ENCODE measurements around the gene ERG. TPM values are rescaled to one million over a fixed set of nuclear protein-coding genes. Genes with fewer than 3 reads are reported as not detected.

Gene ERG
- polyA plus RNA-seq, 1 of the 3 experiments (the other 2 are of a cell fraction), result not detected

GRCh38 chr21:38401191-38401926, 96.9 kb downstream of the ERG start (continued):
- TF ChIP-seq, protein P1, sequence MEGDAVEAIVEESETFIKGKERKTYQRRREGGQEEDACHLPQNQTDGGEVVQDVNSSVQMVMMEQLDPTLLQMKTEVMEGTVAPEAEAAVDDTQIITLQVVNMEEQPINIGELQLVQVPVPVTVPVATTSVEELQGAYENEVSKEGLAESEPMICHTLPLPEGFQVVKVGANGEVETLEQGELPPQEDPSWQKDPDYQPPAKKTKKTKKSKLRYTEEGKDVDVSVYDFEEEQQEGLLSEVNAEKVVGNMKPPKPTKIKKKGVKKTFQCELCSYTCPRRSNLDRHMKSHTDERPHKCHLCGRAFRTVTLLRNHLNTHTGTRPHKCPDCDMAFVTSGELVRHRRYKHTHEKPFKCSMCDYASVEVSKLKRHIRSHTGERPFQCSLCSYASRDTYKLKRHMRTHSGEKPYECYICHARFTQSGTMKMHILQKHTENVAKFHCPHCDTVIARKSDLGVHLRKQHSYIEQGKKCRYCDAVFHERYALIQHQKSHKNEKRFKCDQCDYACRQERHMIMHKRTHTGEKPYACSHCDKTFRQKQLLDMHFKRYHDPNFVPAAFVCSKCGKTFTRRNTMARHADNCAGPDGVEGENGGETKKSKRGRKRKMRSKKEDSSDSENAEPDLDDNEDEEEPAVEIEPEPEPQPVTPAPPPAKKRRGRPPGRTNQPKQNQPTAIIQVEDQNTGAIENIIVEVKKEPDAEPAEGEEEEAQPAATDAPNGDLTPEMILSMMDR (IDR thresholded peaks at IDR 0.05), result no peak

- CTCF ChIA-PET, result interaction anchor here (0.9 kb wide), 1 partner anchor 738 kb away, joined by 4 read pairs; no protein-coding TSS in a partner anchor
These were observed 97.9 kb downstream of the ERG start for GRCh38 chr21:38400195-38400919.

More at GRCh38 chr21:38400195-38400919, 97.9 kb downstream of the ERG start:
- Histone ChIP-seq H3K9me2 (no peaks in the 10 kb centered on the region), H3K36me3 (replicated peaks in 1 of 2; ENCODE audit: control insufficient read depth in 1 of 2, insufficient read depth in 2 of 2, low read length in 1 of 2) (no peaks in the 10 kb centered on the region), H3K4me2 (no peak overlapping the region), H3K4me1 (ENCODE audit: control insufficient read depth in 1 of 2, insufficient read depth in 2 of 2, low read depth in 1 of 2, low read length in 1 of 2) (no peaks in the 10 kb centered on the region), H3F3A (replicated peaks; ENCODE audit: insufficient read depth) (no peaks in the 10 kb centered on the region), H3K9ac (no peak overlapping the region), H2AFZ (ENCODE audit: low read depth) (no peak overlapping the region; the same call in 1 of the 2 replicates), H3K9me3 (no peaks in the 10 kb centered on the region), H3K27ac (ENCODE audit: low read depth in 2 of 2, low read length in 1 of 2) (no peak overlapping the region), H3K27me3 (ENCODE audit: insufficient read depth) (no peaks in the 10 kb centered on the region), H3K4me3 (ENCODE audit: low read depth in 2 of 2, low read length in 1 of 2) (no peak overlapping the region), H4K20me1 (ENCODE audit: insufficient read depth) (no peaks in the 10 kb centered on the region), H3K79me2 (ENCODE audit: insufficient read depth) (no peaks in the 10 kb centered on the region)
- TF ChIP-seq FOXM1 (IDR thresholded peaks at IDR 0.05; ENCODE audit: low read depth) (no peak), CHD2 (IDR thresholded peaks at IDR 0.05; ENCODE audit: low read length, partially characterized antibody) (no peak), EZH2phosphoT487 (IDR thresholded peaks at IDR 0.05; ENCODE audit: borderline replicate concordance, low read depth) (no peak), EP300 (IDR thresholded peaks at IDR 0.05; ENCODE audit: borderline replicate concordance in 1 of 2, low read depth in 1 of 2, low read length in 1 of 2) (no peak), FOXJ3 (CRISPR knock-in tag; IDR thresholded peaks at IDR 0.05) (no peak), SMC3 (IDR thresholded peaks at IDR 0.05; ENCODE audit: low read depth, low read length) (no peak), RAD21 (IDR thresholded peaks at IDR 0.05; ENCODE audit: low read length) (no peak), TCF12 (IDR thresholded peaks at IDR 0.05) (no peak), MEF2A (IDR thresholded peaks at IDR 0.05; ENCODE audit: borderline replicate concordance, low read depth) (no peak), MXI1 (IDR thresholded peaks at IDR 0.05; ENCODE audit: low read depth, low read length) (no peak), RFX5 (IDR thresholded peaks at IDR 0.05; ENCODE audit: low read length) (no peak), IRF3 (IDR thresholded peaks at IDR 0.05; ENCODE audit: low read depth, low read length) (no peak), NFIC (IDR thresholded peaks at IDR 0.05; ENCODE audit: borderline replicate concordance) (no peak), POLR2AphosphoS5 (IDR thresholded peaks at IDR 0.05; ENCODE audit: low read depth, low read length) (no peak), SIN3A (IDR thresholded peaks at IDR 0.05; ENCODE audit: borderline replicate concordance, low read depth, low read length) (no peak), GATA2 (CRISPR knock-in tag; IDR thresholded peaks at IDR 0.05) (no peak)
- TF ChIP-seq, protein P2, sequence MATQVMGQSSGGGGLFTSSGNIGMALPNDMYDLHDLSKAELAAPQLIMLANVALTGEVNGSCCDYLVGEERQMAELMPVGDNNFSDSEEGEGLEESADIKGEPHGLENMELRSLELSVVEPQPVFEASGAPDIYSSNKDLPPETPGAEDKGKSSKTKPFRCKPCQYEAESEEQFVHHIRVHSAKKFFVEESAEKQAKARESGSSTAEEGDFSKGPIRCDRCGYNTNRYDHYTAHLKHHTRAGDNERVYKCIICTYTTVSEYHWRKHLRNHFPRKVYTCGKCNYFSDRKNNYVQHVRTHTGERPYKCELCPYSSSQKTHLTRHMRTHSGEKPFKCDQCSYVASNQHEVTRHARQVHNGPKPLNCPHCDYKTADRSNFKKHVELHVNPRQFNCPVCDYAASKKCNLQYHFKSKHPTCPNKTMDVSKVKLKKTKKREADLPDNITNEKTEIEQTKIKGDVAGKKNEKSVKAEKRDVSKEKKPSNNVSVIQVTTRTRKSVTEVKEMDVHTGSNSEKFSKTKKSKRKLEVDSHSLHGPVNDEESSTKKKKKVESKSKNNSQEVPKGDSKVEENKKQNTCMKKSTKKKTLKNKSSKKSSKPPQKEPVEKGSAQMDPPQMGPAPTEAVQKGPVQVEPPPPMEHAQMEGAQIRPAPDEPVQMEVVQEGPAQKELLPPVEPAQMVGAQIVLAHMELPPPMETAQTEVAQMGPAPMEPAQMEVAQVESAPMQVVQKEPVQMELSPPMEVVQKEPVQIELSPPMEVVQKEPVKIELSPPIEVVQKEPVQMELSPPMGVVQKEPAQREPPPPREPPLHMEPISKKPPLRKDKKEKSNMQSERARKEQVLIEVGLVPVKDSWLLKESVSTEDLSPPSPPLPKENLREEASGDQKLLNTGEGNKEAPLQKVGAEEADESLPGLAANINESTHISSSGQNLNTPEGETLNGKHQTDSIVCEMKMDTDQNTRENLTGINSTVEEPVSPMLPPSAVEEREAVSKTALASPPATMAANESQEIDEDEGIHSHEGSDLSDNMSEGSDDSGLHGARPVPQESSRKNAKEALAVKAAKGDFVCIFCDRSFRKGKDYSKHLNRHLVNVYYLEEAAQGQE (IDR thresholded peaks at IDR 0.05; ENCODE audit: low read depth, low read length), result no peak
- TF ChIP-seq, protein P3, sequence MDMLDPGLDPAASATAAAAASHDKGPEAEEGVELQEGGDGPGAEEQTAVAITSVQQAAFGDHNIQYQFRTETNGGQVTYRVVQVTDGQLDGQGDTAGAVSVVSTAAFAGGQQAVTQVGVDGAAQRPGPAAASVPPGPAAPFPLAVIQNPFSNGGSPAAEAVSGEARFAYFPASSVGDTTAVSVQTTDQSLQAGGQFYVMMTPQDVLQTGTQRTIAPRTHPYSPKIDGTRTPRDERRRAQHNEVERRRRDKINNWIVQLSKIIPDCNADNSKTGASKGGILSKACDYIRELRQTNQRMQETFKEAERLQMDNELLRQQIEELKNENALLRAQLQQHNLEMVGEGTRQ (IDR thresholded peaks at IDR 0.05; ENCODE audit: borderline replicate concordance, low read depth, low read length), result no peak
- TF ChIP-seq, protein P4, sequence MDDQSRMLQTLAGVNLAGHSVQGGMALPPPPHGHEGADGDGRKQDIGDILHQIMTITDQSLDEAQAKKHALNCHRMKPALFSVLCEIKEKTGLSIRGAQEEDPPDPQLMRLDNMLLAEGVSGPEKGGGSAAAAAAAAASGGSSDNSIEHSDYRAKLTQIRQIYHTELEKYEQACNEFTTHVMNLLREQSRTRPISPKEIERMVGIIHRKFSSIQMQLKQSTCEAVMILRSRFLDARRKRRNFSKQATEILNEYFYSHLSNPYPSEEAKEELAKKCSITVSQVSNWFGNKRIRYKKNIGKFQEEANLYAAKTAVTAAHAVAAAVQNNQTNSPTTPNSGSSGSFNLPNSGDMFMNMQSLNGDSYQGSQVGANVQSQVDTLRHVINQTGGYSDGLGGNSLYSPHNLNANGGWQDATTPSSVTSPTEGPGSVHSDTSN (IDR thresholded peaks at IDR 0.05), result no peak
- POLR2A ChIA-PET, result no interaction called here
- WGBS (ENCODE audit: low lambda C conversion rate), result 73% methylated on average over 13 of the region's 13 CpGs
- no peak for DNase-seq
